HUDEP-2 (cell line): Measurements from ENCODE around the gene ITK.

Experiments used
- DNase-seq, 76 experiments: peaks; one replicate each; lab custom pipeline; 2025; ENCODE audit not compliant: unreplicated experiment in 76 of 76; lab: John Stamatoyannopoulos, UW

Gene ITK

DNA sequence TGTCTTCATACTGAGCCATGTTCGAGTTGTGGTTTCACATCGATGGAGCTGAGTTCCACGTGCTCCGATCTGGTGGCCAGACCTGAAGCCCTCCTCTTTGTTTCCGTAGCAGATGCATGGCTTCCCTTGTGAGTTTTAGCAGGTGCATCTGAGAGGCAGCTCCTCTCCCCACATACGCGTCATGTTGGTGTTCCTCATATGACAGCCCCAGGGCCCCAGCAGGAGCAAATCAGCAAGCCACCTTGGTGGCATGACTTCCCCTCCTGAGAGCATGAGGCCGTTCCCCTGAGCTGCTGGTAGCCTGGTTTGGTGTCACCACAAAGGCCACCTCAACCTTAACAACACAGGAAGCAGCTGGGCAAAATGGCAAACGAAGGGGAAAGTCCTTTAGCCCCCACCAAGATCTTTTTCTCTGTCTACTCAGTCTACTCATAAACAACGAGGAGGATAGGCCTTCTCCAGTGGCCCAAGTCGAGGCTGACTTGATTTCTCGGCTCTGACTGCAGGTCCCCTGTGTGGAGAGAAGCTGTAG, 91.2 kb downstream of the ITK start:
- no peak for DNase-seq

DNA sequence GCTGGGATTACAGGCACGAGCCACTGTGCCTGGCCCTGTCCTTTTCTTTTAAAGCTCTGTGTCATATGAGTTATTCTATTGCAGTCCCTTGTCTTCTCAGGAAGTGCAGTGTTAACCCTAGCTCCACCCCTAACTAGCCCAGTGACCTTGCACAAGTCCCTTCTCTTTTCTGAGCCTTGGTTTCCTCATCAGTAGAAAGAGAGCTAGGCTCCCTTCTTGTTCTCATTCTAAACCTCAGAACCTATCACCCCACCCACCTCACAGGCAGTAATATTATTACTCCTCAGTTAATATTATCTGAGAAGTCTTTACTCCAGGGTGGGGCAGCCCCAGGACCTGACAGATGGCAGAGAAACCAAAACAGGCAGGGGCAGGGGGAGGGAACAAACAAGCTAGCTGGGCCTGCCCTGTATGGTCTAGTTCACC, 92.5 kb downstream of the ITK start:
- DNase-seq = no peak

DNA sequence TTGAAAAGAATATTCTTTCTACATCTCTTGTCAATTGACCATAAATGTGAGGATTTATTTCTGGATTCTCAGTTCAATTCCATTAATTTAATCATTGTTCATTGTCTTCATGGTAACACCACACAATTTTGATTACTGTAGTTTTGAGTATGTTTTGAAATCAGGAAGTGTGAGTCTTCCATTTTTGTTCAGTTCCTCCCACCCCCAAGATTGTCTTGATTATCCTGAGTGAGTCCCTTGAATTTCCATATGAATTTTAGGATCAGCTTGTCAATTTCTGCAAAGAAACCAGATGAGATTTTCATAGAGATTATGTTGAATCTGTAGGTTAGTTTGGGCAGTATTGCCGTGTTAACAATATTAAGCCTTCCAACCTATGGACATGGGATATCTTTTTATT, 94.8 kb downstream of the ITK start:
- no peak for DNase-seq

DNA sequence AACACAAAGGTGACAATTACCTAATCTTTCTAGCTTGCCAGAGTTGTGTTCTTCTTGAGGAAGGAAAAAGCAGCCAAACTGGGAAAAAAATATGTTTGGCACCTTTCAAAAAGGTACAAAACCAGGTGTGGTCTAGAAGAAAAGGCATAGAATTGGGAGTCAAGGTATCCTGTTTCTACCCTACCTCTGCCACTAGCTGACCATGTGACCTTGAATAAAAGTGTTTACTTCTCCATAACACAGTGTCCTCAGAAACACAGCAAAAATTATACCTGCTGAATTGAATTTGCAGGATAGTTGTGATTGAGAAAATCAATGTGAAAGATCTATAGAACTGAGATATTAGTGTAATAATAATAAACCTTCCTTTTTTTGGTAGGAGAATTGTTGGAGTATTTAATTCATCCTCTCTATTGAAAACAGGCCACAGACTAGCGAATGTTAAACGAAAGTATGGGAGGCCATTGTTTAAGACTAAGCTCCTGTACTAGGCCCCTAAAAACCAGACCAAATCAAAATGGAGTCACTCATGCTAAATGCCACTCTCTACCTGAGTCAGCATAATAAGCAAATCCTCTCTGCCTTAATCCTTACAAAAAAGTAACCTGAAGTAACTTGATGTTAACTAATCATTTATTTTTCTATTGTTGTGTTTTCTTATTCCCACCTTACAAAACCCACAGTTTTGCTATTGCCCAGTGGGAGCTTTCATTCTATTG, 97.8 kb downstream of the ITK start:
- no peak for DNase-seq

DNA sequence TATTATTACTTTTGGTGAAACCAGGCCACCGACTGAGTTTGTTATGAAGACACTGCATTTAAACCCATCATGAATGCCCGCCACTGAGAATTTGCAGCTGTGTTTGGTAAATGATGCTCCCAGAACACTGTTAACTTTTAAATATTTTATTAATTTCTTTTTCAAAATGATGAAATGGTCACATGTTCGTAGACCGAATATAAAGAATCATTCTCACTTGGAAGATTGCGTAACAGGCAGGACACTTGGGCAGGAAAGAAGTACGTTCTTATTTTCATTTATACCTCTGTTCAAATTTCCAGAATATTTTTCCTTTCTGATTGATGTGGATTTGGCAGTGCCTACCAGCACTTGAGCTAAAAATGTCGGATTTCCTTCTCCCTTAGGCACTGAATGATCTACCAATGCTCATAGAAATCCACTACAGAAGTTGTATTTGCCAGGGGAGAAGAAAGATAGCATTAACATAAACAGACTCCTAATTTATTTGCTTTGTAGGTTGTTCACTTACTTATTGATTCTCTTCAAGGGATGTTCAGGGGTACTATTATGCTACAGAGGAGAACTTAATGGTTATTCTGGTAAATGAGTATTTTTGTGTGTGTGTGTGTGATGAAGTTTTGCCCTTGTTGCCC, 99.1 kb downstream of the ITK start:
- no peak for DNase-seq

DNA sequence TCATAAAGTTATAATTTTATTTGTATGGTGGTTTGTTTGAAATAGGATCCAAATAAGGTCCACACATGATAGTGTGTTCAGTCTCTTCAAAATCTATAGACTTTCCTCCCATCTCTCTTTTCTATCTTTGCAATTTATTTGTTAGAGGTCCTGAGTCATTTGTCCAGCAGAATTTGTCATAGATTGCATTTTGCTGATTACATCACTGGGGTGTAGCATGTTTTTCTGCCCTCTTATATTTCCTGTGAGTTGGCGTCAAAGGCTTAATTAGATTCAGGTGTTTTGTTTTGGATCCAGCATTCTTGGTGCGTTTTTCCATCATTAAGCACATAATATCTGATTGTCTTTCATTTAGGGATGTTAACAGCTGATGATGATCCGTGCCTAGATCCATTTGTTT, 100.3 kb downstream of the ITK start:
- DNase-seq = no peak

DNA sequence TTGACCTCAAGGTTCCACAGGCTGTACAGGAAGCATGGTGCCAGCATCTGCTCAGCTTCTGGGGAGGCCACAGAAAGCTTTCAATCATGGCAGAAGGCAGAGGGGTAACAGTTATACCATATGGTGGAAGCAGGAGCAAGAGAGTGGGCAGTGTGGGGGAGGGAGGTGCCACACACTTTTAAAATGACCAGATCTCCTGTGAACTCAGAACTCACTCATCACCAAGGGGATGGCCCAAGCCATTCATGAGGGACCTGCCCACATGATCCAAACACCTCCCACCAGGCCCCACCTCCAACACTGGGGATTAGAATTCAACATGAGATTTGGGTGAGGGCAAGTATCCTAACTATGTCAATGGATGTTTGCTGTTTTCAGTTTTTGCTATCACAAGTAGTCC, 101.5 kb downstream of the ITK start:
- DNase-seq = no peak

DNA sequence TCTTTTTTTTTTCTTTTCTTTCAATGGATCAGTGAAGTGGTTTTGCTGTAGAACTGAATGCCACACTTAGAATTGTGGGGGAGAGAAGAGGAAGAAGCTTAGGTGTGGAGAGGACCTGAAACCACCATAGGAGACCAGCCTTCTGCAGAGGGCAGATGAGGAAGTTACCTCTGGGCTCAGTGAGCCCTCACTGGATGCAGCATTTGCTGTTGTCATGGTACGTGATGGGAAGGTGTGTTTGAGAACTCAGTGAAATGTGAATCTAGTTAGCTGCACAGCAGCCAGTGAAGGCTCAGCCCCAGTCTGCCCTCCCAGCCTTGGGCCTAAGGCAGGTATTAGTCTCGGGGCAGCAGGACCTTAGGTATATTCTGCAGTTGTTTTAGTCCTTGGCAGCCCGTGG, 102.8 kb downstream of the ITK start:
- no peak for DNase-seq

DNA sequence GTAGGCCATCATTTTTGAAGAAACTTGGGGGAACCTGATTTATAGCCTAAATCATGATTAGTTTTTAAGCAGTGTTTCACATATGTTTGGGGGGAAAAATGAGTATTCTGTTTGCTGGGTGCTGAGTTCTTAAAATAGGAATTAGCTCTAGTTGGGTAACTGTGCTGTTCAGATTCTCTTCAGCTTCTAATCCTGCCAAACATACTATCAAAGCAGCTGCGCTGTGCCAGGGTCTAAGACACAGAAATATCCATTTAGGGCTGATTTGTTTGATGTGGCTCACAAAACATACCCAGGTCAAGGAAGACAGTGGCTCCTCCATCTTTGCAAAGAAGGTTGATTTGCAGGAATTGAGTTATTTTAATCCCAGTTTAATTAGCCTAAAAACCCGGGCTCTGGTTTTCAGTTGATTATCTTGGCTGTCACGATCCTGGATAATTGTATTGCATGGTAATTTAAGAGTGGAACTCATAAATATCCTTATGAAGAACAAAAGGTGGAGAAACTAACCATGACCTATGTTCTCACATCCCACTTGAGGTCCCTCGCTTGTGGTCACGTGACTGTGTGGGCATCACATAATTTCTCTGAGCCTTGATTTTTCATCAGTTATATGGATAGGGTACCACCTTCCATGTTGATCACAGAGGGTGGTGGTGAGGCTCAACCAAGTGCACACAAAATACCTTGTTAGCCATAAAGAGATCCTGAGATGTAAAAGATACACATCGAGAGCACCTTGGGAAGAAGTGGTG, 104.0 kb downstream of the ITK start:
- DNase-seq = no peak

DNA sequence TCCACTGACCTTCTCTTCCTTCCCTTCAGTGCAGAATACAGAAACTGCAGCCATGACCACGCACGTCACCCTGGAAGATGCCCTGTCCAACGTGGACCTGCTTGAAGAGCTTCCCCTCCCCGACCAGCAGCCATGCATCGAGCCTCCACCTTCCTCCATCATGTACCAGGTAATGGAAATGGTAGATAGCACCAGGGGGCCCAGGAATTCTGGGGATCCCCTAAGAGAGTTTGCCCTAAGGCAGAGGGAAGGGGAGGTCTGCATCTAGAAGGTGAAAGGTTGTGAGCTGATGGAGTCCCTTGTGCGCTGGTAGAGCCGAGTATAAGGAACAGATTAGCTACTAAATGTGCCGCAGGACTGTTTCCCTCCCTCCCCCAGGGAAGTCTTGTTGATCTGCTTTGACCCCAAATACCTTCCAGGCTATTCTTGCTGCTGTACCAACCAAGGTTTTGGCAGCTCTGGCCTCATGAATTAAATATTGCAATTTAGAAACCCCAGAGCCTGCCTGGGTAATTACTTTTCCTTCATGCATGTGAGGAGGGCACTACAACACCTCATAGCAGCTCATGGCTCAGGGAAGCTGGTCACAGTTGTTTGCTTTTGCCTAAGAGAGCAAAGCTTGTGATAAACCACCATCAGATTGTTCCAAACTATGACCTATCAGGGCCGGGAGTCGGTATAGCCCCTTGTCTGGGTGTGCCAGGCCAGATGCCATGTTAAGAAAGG, 104.8 kb downstream of the ITK start:
- DNase-seq = no peak

DNA sequence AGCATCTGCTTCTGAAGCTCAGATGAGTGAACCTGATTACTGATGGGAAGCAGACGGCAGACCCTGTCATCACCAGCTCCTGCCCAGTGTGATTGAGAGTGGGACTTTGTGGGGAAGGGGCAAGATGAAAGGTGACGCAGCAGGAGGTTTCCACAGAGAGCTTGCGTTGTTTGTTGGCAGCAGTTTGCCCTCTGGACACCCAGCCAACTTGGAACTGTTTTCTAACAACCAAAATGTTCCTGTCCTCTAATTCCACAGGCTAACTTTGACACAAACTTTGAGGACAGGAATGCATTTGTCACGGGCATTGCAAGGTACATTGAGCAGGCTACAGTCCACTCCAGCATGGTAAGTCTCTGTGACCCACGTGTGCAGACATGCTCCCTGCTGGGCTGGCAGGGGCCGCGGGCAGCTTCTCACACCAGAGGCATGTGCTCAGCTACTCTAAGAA, 106.1 kb downstream of the ITK start:
- DNase-seq = no peak

DNA sequence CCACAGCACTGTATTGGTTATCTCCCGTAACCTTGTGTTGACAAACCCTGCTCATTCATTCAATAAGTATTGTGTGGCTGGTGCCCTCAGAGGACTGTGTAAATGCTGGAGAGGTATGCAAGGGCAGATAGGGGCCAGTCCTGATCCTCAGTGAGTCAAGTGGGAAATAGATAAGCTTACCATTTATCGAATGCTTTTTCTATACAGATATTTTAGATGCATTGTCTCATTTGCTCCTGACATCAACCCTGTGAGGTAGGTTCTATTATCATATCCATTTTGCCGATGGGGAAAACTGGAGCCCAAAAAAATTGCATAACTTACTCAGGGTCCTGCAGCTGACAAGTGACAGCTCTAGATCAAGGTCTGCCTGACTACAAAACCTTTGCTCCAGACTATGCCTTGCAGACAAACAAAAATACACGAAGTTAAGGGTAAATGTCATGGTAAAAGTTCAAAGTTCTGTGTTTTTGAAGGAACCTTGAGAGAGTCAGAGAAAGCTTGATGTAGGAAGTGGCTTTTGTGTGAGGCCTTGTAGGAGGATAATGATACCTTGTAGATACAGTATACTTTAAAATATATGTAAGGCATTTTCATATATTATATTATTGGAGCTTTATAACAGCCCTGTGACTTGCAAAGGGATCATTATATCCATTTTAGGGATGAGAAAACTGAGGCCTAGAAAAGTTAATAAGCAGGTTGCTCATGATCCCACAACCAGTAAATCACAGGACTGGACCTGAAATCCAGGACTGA, 107.9 kb downstream of the ITK start:
- peak in 1 of 76 experiments; percentile 8 for DNase-seq

DNA sequence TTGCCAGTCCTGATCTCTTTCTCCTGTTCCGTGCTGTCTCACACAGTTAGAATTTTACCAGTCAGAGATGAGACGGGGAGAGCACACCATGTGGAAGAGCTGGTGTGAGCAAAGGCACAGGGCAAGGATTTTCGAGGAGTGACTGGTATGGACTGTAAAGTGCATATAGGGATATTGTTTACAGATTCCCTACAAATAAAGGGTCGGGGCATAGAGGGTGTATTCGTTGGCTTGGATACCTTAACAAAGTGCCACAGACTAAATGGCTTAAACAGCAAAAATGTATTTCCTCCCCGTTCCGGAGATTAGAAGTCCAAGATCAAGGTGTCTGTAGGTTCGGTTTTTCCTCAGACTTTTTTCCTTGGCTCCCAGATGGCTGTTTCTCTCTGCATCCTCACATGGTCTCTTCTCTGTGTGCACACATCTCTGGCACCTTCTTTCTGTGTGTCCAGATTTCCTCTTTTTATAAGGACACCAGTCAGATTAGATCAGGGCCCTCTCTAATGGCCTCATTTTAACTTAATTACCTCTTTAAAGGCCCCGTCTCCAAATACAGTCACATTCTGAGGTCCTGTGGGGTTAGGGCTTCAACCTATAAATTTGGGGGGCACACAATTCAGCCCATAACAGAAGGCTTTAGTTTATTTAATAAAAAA, 108.7 kb downstream of the ITK start:
- DNase-seq = no peak

DNA sequence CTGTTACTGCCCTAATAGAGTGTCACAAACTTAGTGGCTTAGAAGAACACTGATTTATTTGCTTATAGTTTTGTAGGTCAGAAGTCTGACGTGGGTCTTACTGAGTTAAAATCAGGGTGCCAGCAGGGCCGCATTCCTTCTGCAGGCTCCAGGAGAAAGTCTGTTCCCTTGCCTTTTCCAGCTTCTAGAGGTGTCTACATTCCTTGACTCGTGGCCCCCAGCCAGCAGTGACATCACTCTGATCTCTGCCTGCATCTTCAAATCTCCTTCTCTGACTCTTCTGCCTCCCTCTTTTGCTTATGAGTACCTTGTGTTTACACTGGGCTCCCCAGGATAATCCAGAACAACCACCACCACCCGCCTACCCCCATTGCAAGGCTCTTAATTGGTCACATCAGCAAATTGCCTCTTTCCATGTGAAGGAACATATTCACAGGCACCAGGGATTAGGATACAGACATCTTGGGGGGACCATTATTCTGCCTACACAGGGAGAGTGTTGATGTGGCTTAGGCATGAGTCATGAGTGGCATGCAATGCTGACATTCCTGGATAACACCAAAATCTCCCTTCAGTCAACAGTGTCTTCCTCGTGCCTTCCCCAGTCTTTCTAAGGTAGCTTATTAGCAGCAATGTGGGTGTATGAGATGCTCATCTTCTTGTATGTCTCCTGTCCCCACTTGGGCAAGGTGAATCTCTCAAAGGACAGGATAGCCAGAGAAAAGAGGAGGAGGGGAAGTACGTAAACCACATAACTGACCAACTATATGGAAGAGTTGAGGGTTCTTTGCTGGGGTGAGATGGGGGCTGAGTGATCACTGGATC, 109.7 kb downstream of the ITK start:
- no peak for DNase-seq

DNA sequence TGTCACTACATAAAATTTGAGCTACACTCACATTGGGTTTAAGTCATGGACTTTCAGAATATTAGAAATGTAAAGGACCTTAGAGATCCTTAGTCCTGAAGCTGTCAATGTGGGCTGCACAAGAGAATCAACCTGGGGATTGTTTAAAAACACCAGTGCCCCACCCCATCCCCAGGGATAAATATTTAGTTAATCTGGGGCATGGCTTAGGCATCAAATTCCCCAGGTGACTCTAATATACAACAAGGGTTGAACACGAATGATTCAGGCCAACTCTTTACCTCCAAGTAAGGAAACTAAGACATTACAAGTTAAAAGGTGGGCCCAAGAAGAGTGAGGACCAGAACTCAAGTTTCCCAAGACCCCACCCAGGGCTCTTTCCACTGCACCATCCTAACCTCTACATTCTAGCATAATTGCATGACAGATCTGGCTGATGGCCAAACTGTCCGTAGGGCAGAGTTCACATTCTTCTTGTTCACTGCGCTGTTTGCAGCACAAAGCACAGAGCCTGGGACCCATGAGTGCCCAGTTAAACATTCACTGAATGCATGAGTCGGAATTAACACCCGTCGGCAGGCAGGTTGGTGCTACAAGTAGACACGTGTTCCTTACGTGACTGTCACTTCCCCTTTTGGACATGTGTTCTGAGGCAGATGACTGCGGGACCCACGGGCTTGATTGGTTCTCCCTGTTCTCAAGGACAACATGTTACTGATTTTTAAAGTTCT, 110.5 kb downstream of the ITK start:
- no peak for DNase-seq

DNA sequence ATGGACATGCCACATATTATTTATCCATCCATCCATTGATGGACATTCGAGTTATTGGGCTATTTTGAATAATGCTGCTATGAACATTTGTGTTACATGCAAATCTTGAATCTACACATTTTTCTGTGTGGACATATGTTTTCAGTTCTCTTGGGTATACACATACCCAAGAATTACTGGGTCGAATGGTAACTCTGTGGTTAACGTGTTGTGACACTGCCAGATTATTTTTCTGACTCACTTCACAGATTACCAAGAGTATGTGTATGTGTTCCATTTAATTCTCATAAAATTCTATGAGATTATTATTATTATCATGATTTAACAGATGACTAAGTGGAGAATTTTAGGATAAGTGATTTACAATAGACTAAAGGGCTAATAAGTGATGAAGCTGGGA, 112.0 kb downstream of the ITK start:
- no peak for DNase-seq

DNA sequence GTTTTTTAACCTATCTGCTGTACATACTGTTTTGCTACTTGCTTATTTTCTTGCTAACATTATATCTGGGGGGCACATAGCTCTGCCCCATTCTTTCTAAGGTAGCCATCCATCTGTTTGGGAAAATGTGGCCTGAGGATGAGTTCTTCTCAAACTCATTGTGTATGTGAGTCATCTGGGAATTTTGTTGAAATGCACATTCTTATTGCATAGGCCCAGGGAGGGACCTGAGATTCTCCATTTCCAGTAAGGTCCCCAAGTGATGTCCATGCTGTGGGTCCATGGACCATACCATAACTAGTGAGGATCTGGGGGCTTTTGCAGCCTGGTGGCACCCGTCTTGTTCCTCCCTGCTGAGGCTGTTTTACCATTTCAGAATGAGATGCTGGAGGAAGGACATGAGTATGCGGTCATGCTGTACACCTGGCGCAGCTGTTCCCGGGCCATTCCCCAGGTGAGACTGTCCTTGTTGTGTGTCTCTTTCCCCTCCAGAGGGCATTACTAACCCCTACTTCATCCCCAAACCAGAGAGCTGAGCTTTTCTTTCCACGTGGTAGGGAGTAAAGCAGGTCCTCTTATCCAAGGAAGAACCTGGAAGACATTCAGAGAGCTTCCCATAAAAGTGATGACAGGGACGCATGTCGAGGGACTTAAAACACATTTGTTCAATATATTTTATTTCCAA, 113.9 kb downstream of the ITK start:
- DNase-seq = no peak

DNA sequence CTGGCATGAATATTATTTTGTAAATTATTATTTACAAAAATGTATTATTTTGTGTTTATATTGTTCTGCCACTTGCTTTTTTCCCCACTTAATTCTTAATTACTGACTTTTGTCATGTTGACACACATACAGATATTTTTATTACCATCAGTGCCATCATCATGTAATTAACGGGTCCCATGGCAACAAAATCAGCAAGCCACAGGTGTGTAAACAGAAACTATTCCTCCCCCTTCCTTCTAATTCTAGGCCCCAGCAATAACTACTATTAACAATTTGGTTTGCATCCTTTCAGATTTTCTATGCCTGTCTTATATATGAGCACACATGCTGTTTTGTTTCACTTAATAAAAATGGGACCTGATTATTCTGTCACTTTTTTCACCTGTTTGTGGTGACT, 114.6 kb downstream of the ITK start:
- no peak for DNase-seq
